Transverse colon (tissue), 4 donors: ENCODE measurements around the gene PLEKHA7.

Source experiments
- CTCF ChIP-seq, 5 experiments: fragments of 200-600 bp in 3 of 5; fragments of 450-650 bp in 2 of 5; sonication (generic) in 3 of 5; IDR thresholded peaks; 1 replicate in 2 of 5; 2 replicates in 3 of 5; pipeline ENCODE4 v1.5.1; 2016 to 2017; ENCODE audit warnings: antibody characterized with exemption in 5 of 5, inconsistent platforms in 3 of 5, mild to moderate bottlenecking in 2 of 5, moderate library complexity in 1 of 5
- POLR2AphosphoS5 ChIP-seq, 3 donors: sonication (generic); formaldehyde crosslinking; IDR thresholded peaks; one replicate each; pipeline ENCODE4 v1.6.1; 2016; ENCODE audit warnings: antibody characterized with exemption in 3 of 3

GRCh38 chr11:17002543-17002942, 11.7 kb downstream of the PLEKHA7 start:
- TF ChIP-seq CTCF (IDR thresholded peaks at IDR 0.05) (no peak), POLR2AphosphoS5 (IDR thresholded peaks at IDR 0.05) (no peak)
